GM19455 (cell line): ENCODE measurements around the gene PAX3.

Experiments used
- ATAC-seq: cut with Tn5 transposase; IDR thresholded peaks from one replicate; pipeline ENCODE4 v1.9.1; 2021; ENCODE audit not compliant: unreplicated experiment

The PAX3 gene

DNA sequence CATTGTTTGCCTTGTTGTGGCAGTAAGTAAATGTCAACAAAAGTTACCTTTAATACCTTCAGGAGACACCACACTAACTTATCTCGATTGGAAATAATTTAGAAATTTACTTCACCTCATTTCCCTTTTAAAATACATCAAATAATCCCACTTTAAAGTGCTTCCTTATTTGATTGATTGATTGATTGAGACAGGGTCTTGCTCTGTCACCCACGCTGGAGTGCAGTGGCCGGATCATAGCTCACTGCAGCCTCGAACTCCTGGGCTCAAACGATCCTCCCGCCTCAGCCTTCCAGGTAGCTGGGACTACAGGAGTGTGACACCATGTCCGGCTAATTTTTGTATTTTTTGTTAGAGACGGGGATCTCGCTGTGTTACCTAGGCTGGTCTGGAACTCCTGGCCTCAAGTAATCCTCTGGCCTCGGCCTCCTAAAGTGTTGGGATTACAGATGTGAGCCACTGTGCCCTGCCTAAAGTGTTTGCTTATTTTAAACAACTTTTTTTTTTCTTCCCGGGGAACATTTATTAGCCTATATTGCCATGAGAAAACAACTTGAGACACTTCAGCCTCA, 12.0 kb upstream of the PAX3 start:
- ATAC-seq: no peak

DNA sequence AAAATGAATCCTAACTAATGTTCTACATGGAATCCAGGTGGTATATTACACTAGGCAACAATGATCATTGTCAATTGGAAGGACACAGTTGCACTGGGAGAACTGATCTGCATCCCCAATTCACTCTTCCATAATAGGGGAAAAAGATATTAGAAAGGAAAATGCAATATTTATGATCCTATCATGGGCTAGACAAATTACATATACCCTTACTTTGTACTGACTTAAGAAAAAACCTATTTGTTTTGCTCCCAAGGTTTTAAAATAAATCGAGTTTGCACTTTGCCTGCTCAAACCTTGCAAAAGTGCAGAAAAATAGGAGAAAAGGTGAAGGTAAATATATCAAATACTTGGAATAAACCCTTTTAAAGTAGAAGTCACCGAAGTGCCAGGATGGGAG, 11.0 kb upstream of the PAX3 start:
- no peak for ATAC-seq

DNA sequence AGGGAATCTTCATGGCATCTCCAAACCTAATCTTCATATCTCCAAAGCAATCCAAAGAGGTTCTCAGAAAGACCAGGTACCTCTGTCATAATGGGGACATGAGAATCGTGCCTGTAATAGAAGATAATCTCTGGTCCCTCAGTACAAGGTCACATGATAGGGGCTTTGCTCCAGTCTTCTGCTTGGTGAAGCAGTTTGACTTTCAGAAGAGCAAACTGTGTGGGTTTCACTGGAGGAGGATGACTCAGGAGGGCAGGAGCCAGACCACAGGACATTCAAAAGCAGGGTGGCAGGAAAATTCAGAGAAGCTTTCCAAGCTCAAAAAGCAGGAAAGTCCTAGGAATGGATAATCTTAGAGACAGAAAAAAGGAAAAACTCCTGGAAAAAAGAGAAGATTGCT, 10.6 kb upstream of the PAX3 start:
- ATAC-seq: no peak

DNA sequence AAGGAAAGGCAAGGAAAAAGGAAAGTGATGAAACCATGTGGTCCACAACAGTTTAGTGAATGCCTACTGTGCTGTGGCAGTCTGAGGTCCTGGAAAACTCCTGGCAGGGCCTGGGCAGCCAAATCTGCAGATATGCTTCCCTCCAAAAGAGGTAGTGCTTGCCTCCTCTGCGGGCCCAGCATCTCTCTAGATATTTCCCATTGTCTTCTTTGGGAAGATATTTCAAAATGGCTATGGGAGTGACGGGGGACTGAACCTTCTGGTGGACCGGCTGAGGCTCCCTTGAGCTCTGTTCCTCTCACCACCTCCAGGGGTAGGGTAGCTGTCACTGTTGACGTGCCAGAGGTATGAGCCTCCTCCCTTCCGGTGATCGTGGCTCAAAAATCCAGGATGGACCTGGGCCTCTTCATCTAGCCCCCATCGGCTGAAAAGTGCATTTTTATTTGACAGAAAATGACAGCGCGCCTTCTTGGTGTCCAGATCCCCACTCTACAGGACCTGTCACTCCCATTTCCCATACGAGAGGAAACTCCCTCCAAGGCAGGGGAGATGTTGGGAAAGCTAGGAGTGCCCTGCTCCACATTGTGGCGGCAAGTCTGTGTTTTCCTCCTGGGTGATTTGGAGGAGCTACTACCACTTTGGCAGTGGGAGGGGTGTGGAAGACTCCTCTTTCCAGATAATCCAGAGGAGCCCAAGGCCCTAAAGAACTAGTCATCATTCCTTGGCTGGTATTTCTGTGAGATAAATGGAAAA, 9.4 kb upstream of the PAX3 start:
- ATAC-seq: no peak

DNA sequence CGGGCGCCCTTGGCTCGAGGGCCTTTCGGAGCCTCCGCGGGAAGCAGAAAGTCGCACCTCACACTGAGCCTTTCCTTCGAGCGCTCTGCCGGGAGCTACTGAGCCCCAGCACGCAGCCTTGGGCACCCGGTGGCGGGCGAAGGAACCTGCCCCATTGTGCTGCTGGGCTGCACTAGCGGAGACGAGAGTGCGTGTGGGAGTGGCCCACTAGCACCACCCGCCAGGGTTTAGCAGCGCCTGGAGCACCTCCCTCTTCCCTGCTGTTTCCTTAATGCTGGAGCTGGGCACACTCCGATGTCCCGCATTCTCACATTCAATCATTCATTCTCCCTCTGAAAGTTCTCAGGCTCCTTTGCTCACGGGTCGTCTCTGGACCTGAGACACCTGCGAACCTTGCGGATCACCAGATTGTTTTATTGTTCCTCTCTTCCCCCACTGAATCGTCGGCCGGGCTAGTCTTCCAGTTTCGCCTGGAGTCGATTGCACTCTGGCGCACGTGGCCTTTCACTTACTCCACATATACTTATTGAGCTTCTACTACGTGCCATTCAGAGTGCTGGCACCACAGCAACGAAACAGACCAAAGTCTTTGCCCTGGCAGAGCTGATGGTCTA, 8.5 kb upstream of the PAX3 start:
- ATAC-seq: no peak

DNA sequence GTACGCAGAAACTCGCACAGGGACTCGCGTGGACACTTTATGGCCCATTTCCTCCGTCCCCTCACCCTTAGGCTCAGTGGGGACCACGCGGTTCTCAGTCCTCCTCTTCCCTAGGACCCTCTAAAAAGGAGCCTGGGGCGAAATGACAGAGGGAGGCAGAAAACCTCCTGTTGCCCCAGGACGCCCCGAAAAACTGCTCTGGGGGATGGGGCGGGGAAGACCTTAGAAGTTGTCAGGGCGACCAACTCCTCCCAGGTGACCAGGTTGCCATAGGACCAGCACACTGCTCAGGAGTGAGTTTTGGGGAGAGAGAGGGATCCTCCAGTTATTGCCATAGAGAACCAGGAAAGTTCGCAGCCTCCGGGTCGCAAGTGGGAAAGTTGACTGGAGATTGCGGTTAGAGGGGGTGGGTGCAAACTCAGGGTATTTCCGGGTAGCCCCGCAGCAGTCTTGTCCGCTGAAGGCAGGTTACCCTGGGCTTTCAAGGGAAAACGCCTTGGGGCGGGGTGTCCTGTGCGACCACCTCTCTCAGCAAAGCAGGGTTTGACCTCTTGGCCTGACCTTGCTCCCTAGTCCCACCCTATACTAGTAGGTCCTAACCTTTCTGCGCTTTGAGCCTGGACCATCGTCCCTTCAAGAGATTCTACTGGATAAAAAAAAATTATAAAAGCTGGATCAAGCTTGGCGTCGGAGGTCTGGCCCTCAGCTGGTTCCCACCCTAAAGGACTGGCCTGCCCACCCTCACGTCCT, 7.8 kb upstream of the PAX3 start:
- no peak for ATAC-seq

DNA sequence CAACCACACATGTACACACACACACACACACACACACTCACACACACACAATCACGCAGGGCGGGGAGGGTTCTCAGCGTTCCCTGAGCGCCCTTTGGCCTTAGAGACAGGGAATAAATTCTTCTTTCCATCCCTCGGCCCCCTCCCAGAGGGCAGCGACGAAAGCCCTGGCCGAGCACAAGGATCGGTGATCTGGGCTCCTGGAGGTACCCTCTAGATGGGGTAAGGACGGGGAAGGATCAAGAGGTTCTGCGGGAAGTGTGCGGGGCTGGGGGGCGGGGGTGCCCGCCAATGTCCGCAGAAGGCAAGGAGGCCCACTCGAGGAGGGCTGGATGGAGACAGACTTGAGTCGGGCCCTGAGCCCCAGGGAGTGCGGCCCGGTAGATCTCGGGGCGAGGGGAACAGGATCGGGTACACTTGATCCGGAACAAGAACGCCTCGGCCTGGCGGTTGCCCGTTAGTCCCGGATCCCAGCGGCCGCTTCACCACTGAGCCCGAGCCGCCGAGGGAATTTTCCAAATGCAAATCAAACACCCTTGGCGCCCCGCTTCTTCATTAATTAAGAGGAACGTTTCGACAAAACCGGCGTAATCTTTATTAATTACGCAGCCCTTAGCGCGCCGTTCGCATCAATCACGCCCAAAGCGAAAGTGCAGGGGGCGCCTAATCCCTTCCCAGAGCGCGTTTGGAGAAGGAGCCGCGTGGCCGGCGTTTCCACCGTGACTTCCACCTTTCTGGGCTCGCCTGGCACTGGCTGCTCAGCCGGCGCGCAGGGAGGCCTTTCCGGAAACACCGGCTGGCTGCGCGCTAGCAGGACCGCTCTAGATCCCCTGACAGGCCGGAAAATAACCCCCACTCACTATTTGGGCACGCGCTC, 7.0 kb upstream of the PAX3 start:
- no peak for ATAC-seq

DNA sequence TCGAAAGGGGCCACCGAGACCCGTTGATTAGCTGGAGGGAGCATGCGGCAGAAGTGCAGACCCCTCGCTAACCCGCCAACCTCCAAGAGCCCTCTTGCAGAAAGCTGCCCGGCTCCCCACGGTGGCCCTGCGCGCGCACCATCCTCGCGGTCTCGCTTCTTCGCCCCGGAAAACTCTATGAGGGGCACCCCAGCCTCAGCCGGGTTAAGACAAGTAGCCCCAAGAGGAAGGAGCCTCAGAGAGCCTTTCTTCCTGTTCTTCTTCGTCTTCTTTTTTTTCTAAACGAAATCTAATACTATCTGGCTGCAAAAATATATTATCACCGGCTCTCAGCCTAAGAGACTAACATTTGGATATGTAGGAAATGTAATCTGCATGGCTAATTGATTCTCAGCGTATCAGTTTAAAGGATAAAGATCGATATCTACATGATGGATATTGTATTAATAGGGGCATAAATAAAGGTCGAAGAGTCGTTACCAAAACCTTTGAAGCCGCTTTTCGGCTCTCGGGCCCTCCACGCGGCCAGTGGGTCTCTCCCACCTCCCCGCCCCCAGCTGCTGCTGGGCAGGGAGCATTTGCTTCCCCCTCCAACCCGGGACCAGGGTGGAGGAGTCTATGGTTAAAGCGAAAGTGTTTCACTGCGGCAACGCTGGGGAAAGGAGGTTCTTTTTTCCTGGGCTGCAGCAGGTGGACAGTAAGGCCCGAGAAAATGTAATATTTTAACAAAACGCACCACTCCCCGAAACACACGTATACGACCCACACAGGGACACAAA, 6.1 kb upstream of the PAX3 start:
- no peak for ATAC-seq

DNA sequence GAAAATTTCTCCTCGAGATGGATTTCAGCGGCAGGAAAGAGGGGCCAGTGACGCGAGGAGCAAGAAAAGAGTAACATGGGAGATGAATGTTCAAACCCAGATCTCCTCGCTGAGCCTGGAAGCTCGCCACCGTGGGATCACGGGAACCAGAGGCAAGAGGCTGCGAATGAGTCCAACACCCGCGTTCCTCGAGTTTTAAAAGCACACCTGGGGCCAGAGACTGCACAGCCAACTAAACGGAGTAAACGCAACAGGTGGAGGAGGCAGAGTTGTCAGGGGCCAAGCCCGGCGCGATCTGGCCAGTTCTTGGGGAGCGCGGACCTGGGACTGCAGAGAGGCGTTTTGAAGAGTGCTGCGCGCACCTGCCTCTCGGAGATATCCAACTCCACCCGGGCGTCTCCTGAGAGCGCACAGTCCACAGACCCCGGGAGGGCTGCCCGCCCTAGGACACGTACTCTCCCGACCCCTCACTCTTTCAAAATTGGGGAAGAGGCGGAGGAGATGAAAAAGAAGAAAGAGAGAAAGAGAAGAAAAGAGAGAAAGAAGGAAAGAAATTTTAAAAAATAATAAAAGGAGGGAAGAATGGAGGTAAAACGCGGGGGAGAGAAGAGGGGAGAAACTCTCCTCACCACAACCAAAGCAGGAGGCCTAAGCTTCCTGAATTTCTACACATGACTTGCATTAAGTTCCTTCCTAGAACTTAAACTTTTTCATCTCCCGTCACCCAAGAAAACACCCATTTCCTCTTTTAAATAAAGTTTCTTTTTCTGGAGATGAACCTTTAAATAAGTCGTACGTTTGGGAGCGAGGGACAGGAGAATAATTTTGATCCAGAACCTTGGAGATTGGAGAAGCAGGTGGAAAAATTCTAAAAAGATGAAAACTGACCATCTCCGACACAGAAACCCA, 5.3 kb upstream of the PAX3 start:
- ATAC-seq: no peak

DNA sequence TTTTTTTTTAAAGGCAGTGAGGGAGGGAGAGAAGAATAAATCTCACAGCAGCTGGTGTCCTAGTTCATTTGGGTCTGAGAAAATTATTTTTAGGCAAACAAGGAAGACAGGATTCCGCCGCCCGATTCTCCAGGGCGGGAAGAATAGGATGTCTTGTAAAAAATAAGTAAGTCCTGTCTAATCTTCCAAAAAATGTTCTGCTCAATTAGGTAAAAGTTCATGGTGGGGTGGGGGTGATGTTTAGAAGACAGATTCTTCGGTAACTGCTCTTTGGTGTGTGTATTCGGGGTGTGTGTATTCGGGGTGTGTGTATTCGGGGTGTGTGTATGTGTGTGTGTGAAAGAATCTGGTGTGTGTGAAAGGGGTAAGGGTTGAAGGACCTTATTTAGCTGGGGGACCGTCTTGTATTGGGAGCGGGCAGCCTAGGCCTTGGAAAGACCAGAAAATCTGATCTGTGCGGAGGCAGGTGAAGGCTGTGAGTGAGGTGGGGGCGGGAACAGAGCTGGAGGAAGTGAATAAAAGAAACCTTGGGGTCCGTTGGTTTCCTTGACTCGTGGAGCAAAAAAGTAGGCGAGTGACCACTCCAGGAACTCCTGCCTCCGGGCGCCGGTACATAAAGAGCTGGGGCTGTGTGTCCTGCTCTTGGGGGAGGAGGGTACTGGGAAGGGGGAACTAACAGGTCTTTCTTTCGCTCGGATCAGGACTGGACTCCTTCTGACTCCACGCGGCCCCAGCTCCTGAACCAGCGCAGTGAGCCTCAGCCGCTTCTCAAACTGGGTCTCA, 4.4 kb upstream of the PAX3 start:
- no peak for ATAC-seq

DNA sequence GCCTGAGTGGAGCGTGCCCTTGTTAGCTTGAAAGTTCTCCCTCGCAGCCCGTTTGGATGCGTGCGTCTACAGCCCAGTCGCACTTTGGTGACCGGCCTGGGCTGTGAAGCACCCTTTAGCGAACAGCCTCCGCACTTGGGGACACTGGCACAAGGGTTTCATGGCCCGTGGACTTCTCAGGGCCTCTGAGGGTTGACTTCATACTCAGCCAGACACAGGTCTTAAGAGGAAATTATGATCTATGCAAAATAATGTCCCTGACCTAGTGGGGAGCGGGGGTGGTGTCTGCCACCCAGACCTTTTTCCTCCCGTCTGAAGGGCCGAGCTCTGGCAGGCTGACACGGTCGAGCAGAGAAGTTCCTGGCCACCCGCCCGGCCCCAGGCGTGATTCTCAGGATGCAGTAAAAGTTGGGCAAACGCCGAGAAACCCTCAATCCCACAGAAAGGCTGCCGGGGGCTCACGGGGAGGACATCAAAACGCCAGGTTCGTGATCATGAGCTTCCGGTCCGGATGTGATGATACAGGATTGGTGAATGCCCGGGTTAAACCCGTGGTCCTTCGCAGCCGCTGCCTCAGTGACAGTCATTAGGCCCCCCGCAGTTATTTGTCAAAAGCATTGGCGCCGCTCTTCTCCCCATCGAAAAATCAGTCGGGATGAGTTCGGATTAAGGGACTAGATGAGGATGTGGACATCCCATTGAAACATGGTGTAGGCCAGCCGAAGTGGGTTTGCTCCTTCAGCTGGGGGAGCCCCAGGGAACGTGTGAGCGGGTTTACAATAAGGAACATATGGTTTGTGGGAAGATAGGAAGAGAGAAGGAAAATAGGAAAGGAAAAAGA, 3.6 kb upstream of the PAX3 start:
- no peak for ATAC-seq

DNA sequence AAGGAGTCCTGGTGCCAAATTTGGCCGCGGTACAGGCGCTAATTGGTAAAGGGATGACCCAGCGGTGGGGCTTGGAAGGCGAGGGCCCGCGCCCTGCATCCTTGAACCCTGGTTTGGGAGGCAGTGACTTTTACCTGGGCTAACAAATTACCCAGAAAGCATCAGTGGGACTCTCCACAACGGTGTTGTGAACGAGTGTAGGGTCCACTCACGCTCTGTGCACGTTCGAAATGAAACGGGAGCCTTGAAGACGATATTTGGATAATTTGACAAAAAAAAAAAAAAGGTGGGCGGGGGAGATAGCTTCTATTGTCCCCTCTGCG, 3.0 kb upstream of the PAX3 start:
- no peak for ATAC-seq

DNA sequence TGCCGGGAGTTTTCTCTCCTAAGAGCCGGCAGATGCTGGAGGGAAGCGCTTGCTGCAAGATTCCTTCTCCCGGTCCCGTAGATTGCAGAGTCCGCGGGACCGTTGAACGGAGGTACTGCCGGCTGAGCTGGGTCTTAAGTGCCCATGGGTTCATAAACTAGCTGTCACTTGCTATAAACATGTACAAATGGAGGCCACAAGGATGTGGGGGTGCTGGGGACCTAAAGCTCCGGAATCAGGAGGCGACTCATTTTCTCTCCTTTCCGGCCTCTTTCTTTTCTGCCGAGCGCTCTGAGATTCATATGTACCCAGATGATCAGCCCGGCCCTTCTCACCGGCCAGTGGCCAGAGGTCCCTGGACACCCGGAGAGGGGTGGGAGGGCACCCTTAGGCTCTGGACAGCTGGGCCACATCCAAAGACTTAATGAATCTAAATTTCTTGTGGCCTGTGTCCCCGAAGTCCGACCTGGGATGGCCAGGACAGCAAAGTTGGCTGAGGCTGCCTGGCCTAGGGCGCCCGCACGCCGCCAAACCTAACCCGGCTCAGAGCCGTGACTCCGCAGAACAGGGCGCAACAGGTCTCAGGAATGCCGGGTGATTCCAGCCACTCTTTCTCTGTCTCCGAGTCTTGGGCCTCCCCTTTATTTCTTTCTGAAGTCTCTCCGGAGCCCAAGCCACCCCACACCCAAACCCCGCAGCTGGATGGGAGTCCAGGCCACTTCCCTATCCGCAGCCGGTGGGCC, 2.4 kb upstream of the PAX3 start:
- ATAC-seq: no peak

DNA sequence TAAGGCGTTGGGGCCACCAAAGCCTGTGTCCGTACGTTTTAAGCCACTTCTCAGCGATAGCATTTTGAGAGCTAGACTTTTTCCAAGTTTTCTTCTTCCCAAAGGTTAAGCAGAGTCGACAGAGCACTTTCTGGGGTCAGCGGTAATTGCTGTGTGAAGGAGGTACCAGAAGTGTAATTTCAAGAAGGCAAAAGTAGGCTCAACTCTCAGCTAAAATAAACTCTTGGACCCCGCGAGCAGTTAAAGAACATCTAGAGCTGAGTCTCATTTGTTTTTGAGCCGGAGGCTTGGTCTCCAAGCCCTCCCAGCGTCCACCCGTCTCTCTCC, 1.9 kb upstream of the PAX3 start:
- no peak for ATAC-seq

DNA sequence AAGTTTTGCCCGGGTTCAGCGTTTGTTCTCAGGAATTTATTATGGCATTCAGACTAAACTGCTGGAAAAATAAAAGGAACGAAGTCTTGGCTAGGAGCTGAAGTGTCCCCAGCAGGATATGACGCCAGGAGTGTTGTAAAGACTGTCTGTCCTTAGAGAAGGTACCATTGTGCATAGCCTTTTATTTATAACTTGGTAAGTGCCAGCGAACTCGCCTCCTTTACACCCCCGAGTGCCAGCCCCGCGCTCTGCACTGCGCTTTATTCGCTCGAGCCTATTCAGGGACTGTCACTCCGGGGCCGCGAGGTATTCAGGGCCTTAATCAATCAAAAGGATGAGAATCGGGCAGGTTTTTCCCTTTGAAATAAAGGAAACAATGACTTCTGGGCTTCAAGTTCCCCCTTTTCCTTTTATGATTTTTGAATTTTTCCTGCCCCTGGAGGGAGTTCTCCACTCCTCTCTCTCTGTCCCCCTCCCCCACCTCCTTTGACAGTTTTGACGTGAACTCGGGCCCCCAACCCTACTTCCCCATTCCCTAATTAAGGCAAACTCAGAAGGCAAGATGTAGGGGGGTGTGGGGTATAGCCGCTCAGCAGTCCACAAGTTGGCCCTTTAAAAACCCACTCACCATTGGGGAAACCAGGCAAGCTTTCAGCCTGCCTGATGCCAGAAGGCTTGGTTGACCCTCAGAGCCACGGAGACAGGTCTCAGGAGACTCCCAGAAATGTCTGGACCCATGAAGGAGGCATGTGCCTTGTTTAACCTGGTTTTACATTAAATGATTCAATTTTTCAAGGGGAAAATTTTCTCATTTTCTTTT, 1.3 kb upstream of the PAX3 start:
- ATAC-seq: no peak

DNA sequence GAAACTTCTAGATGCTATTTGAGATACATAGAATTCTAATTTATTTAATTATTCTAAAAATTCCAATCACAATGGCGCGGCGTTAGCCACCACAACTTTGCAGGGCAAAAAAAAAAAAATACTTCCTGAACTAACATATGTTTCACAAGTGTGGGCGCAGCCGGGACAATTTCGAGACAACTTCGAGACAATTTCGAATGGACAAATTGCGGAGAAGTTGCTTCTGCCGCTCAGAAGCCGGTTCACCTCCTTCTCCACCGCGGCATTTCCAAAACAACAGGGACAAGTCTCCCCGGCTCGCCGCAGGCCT, 842 bp downstream of the PAX3 start:
- no peak for ATAC-seq

DNA sequence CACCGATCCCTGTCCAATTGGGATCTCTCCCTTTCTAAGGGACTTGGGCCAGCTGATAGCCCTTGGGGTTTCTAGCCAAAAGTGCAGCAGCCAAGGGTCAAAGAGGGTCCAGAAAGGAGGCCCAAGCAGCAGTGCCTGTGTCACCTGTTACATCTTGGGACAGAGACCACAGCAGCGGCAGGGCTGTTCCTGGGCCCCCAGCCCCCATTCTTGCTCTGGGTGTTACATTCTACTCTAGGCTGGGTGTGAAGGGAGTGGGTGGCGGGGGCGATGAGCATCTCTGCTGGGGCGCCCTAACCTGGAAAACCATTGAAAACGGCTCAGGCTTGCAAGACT, 1.2 kb downstream of the PAX3 start:
- ATAC-seq: no peak
